Measurements from ENCODE around the gene NFE2L3.
"Not testable (repeated sequence)": the region's sequence is repeated elsewhere in the genome, so short reads cannot be mapped to it uniquely, and the experiment has no call there.

NFE2L3 gene

GRCh38 chr7:26186364-26187311 lies 34.6 kb downstream of the NFE2L3 start:
- no peak for DNase-seq (ENCODE audit: low spot score)

- DNase-seq (ENCODE audit: low spot score), result no peak
Measured at GRCh38 chr7:26187380-26188205, 35.6 kb downstream of the NFE2L3 start.

GRCh38 chr7:26188206-26188956 lies 36.4 kb downstream of the NFE2L3 start:
- no peak for DNase-seq (ENCODE audit: low spot score)

GRCh38 chr7:26188957-26189541 lies 37.1 kb downstream of the NFE2L3 start:
- DNase-seq (ENCODE audit: low spot score), result no peak

GRCh38 chr7:26189697-26190096 lies 37.7 kb downstream of the NFE2L3 start:
- no peak for DNase-seq (ENCODE audit: low spot score)

- no peak for DNase-seq (ENCODE audit: low spot score)
Measured at GRCh38 chr7:26190417-26190869, 38.4 kb downstream of the NFE2L3 start.

- DNase-seq (ENCODE audit: low spot score), result no peak
Measured at GRCh38 chr7:26191233-26191973, 39.4 kb downstream of the NFE2L3 start.

GRCh38 chr7:26191974-26192479 lies 40.0 kb downstream of the NFE2L3 start:
- no peak for DNase-seq (ENCODE audit: low spot score)

GRCh38 chr7:26192485-26193087 lies 40.6 kb downstream of the NFE2L3 start:
- no peak for DNase-seq (ENCODE audit: low spot score)

GRCh38 chr7:26193432-26194207 lies 41.6 kb downstream of the NFE2L3 start:
- DNase-seq (ENCODE audit: low spot score), result no peak

GRCh38 chr7:26194764-26195163 lies 42.8 kb downstream of the NFE2L3 start:
- DNase-seq (ENCODE audit: low spot score), result not testable (repeated sequence)

- no peak for DNase-seq (ENCODE audit: low spot score)
Measured at GRCh38 chr7:26195182-26195581, 43.2 kb downstream of the NFE2L3 start.

- DNase-seq (ENCODE audit: low spot score), result no peak
Measured at GRCh38 chr7:26195867-26196657, 44.1 kb downstream of the NFE2L3 start.

GRCh38 chr7:26197153-26198115 lies 45.4 kb downstream of the NFE2L3 start:
- peak; percentile 55 for DNase-seq (ENCODE audit: low spot score)

- peak; percentile 69 for DNase-seq (ENCODE audit: low spot score)
Measured at GRCh38 chr7:26198133-26198780, 46.3 kb downstream of the NFE2L3 start.

- no peak for DNase-seq (ENCODE audit: low spot score)
Measured at GRCh38 chr7:26198781-26199169, 46.8 kb downstream of the NFE2L3 start.

Measured in pons (tissue), 1 donor.